Effector memory CD8-positive, alpha-beta T cell (primary cell): Measurements from ENCODE around the gene HDHD3.
"Not testable (repeated sequence)": the region's sequence is repeated elsewhere in the genome, so short reads cannot be mapped to it uniquely, and the experiment has no call there.

Source experiments
- ATAC-seq: fragments of 150-1000 bp; cut with Tn5 transposase; replicated peaks from 2 replicates; pipeline ENCODE4 v1.10.0; 2021; ENCODE audit warnings: mild to moderate bottlenecking, moderate library complexity
- DNase-seq, 3 experiments: peaks; one replicate each; pipeline ENCODE4 v3.0.0; 2021
- H3K27ac Mint-ChIP-seq, 2 donors: one replicate each; pipeline ENCODE4 v1.8.0; 2022; ENCODE audit warnings: mild to moderate bottlenecking in 2 of 2, mixed read lengths in 2 of 2, moderate library complexity in 2 of 2
- H3K27me3 Mint-ChIP-seq, 2 donors: one replicate each; pipeline ENCODE4 v1.8.0; 2022; ENCODE audit warnings: mixed read lengths in 2 of 2
- H3K36me3 Mint-ChIP-seq: one replicate; pipeline ENCODE4 v1.8.0; 2022; ENCODE audit warnings: mild to moderate bottlenecking, moderate library complexity, mixed read lengths; ENCODE audit not compliant: insufficient read depth
- H3K4me1 Mint-ChIP-seq, 2 donors: one replicate each; pipeline ENCODE4 v1.8.0; 2022; ENCODE audit warnings: low read depth in 2 of 2, mixed read lengths in 2 of 2
- H3K4me3 Mint-ChIP-seq, 2 donors: one replicate each; pipeline ENCODE4 v1.8.0; 2022; ENCODE audit warnings: mild to moderate bottlenecking in 2 of 2, mixed read lengths in 2 of 2, moderate library complexity in 2 of 2
- H3K9me3 Mint-ChIP-seq, 2 donors: one replicate each; pipeline ENCODE4 v1.8.0; 2022; ENCODE audit warnings: mixed read lengths in 2 of 2

HDHD3 gene

DNA sequence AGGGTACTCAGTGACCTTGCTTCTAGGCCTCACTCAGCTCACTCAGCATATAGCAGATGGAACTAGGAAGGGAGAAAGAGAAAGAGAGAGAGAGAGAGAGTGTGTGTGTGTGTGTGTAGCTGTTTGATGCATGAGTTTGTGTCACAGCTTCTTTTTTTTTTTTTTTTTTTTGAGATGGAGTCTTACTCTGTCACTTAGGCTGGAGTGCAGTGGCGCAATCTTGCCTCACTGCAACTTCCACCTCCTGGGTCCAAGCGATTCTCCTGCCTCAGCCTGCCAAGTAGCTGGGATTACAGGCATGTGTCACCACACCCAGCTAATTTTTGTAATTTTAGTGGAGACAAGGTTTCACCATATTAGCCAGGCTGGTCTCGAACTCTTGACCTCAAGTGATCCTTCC is 11.1 kb downstream of the HDHD3 start:
- H3K4me3 Mint-ChIP-seq, ATAC-seq, DNase-seq, H3K36me3 Mint-ChIP-seq, H3K4me1 Mint-ChIP-seq, H3K27ac Mint-ChIP-seq, H3K9me3 Mint-ChIP-seq, H3K27me3 Mint-ChIP-seq: not testable (repeated sequence)

DNA sequence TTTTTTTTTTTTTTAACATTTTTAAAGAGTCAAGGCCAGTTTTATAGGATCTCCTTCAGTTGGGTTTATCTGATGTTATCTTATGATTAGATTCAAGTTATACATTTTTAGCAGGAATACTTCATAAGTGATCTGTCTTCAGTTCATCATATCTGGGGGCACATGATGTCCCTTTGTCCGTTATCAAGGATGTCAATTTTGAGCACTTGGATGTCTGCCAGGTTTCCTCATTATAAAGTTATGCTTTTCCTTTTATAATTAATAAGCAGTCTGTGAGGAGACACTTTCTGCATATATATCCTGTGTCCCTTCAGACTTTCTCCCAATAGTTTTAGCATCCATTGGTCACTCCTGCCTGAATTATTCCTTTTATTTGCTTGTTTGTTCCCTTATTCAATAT is 11.8 kb downstream of the HDHD3 start:
- no peaks in the 10 kb centered on the region for H3K36me3 Mint-ChIP-seq
- no peak for ATAC-seq
- no peaks in the 10 kb centered on the region for H3K27me3 Mint-ChIP-seq
- no peak overlapping the region for H3K4me3 Mint-ChIP-seq
- H3K4me1 Mint-ChIP-seq, result no peaks in the 10 kb centered on the region
- no peaks in the 10 kb centered on the region for H3K9me3 Mint-ChIP-seq
- H3K27ac Mint-ChIP-seq, result no peak overlapping the region
- DNase-seq, result no peak

DNA sequence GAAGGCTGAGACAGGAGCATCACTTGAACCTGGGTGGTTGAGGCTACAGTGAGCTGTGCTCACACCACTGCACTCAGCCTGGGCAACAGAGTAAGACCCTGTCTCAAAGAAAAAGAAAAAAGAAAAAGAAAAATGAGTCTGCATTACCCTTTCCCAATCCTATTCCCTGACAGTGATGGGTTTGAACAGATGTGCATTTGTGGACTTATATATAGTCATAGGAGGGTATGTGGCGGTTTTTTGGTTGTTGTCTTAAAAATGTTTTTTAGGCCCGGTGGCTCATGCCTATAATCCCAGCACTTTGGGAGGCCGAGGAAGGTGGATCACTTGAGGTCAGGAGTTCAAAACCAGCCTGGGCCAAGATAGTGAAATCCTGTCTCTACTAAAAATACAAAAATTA is 13.4 kb downstream of the HDHD3 start:
- ATAC-seq, result no peak
- H3K4me1 Mint-ChIP-seq, result no peaks in the 10 kb centered on the region
- H3K9me3 Mint-ChIP-seq, result no peaks in the 10 kb centered on the region
- no peak overlapping the region for H3K27ac Mint-ChIP-seq
- DNase-seq, result no peak
- H3K36me3 Mint-ChIP-seq, result no peaks in the 10 kb centered on the region
- no peaks in the 10 kb centered on the region for H3K27me3 Mint-ChIP-seq
- H3K4me3 Mint-ChIP-seq, result no peak overlapping the region

DNA sequence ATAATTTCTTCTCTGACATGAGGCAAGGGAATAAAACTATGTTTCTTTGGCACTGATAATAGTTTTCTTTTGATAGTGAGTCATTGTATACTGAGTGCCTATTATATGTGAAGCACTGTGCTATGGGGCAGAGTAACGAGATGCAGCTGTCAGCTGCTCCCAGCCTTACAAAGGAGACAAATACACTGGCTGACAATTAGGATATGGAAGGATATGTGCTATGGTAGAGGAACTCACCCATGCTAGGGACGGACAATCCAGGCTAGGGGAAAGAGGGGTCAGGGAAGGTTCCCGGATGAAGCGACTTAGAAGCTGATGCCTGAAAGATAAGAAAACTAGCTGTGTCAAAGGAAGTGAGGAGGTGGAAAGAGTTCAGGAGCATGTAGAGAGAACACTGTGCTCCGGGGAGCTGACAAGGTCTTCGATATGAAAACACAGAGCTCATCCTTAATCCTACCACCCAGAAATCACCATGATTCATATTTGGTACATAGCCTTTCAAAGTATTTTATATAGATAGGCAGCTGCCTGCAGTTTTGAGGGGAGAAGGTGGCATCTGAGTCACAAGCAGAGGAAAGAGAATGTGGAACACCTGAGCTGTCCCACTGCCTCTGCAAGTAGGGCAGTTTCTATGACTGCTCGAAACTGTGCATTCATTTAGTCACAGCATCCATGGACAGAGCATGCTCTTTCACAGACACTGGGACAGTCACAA is 15.3 kb downstream of the HDHD3 start:
- peaks cover 0 to 7% of the 10 kb centered on the region in 2 donors for H3K27me3 Mint-ChIP-seq
- no peaks in the 10 kb centered on the region for H3K36me3 Mint-ChIP-seq
- H3K4me3 Mint-ChIP-seq, result no peak overlapping the region
- DNase-seq (no peak), ATAC-seq (no peak)
- no peak overlapping the region for H3K27ac Mint-ChIP-seq
- no peaks in the 10 kb centered on the region for H3K9me3 Mint-ChIP-seq
- no peaks in the 10 kb centered on the region for H3K4me1 Mint-ChIP-seq

DNA sequence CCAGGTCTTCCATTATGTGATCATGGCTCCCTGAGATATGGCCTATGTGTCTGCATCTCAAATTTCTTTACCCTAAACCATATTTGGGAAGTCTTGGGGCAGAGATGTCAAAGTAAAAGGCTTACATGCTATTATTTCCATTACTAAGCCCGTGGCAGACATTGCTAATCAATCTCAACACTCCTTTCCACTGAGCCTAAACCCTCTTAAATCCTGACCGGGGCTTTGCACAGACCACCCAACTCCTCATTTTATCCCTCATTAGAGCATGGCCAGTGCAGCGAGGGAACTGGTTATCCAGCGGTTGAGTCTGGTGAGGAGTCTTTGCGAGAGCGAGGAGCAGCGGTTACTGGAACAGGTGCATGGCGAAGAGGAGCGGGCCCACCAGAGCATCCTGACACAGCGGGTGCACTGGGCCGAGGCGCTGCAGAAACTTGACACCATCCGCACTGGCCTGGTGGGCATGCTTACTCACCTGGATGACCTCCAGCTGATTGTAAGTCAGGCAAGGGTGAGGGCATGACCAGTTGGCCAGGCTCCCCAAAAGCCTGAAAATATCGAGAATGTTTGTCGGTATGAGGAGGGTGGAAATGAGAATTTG is 16.4 kb downstream of the HDHD3 start:
- Mint-ChIP-seq H3K27me3 (peaks cover 0 to 18% of the 10 kb centered on the region in 2 donors), H3K36me3 (no peaks in the 10 kb centered on the region), H3K9me3 (no peaks in the 10 kb centered on the region), H3K4me1 (no peaks in the 10 kb centered on the region), H3K4me3 (no peak overlapping the region), H3K27ac (no peak overlapping the region)
- no peak for DNase-seq
- ATAC-seq, result no peak

DNA sequence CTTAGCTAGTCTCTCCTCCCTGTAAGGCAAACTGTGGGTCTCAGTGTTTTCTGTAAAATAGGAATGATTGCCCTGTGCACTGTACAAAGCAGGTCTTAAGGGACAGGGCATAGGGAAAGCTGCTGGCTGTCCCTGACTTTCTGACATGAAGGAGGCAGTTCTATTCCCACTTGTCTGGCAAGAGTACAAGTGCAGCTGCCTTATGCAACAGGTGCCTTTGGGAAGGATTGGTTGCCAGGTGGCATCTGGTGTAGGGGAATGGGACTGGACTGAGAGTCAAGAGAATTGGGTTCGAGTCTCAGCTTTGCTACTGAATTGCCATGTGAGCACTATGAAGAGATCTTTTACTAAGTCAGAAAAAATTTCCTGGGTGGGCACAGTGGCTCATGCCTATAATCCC is 17.4 kb downstream of the HDHD3 start:
- ATAC-seq, result no peak
- Mint-ChIP-seq H3K4me1 (no peaks in the 10 kb centered on the region), H3K4me3 (no peak overlapping the region), H3K9me3 (no peaks in the 10 kb centered on the region), H3K27ac (no peak overlapping the region), H3K36me3 (no peaks in the 10 kb centered on the region), H3K27me3 (peaks cover 0 to 19% of the 10 kb centered on the region in 2 donors)
- no peak for DNase-seq

DNA sequence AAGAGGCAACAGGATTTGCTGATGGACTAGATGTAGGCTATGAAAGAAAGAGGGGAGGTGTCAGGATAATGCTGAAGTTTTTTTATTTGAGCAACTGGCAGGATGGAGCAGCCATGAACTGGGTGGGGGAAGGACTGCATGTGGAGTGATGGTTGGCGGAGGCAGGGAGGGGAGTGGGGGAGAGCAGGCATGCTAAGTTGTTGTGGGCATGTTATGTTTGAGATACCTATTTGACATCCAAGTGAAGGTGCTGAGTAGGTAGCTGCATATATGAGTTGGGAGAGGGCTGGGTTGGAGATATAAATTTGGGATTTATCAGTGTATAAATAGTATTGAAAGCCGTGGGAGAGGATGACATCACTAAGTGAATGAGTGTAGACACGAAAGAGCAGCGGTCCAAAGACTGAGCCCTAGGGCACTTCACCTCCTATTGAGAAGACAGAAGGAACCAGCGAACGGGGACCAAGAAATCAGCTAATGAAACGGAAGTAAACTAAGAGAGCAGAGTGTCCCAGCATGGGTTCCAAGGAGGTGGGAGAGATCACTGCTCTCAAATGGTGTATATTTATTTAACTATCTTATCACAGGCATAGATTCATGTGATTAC is 20.0 kb downstream of the HDHD3 start:
- ATAC-seq, result no peak
- Mint-ChIP-seq H3K36me3 (no peaks in the 10 kb centered on the region), H3K27me3 (peaks cover 11 to 44% of the 10 kb centered on the region in 2 donors)

DNA sequence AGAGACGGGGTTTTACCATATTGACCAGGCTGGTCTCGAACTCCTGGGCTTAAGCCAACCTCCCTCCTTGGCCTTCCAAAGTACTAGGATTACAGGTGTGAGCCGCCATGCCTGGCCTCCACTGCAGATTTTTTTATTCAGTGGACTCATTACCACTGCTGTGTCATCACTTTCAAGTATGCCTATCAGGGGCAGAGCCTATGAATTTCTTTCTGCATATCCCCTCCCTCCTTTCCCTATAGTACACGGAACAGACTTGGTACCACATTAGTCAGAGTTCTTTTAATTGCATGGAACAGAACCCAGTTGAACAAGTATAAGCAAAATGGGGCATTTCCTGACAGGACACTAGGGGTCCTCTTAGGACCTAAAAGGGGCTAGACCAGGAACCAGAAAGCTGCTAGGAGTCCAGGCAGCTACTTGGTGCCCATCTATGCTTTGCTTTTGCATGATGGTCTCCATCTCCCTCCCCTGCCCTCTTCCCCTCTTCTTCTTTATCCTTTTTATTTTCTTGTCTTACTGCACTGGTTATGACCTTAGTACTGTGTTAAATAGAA is 21.7 kb downstream of the HDHD3 start:
- H3K9me3 Mint-ChIP-seq, result no peaks in the 10 kb centered on the region
- peaks cover 18 to 61% of the 10 kb centered on the region in 2 donors for H3K27me3 Mint-ChIP-seq
- ATAC-seq, result no peak
- no peak for DNase-seq
- H3K4me1 Mint-ChIP-seq, result peaks cover 12 to 13% of the 10 kb centered on the region in 2 donors
- H3K27ac Mint-ChIP-seq, result no peak overlapping the region
- no peak overlapping the region for H3K4me3 Mint-ChIP-seq
- no peaks in the 10 kb centered on the region for H3K36me3 Mint-ChIP-seq

More for the DNA sequence above, 20.0 kb downstream of the HDHD3 start:
- no peak overlapping the region for H3K27ac Mint-ChIP-seq
- no peaks in the 10 kb centered on the region for H3K9me3 Mint-ChIP-seq
- no peaks in the 10 kb centered on the region for H3K4me1 Mint-ChIP-seq
- no peak for DNase-seq
- H3K4me3 Mint-ChIP-seq, result no peak overlapping the region

DNA sequence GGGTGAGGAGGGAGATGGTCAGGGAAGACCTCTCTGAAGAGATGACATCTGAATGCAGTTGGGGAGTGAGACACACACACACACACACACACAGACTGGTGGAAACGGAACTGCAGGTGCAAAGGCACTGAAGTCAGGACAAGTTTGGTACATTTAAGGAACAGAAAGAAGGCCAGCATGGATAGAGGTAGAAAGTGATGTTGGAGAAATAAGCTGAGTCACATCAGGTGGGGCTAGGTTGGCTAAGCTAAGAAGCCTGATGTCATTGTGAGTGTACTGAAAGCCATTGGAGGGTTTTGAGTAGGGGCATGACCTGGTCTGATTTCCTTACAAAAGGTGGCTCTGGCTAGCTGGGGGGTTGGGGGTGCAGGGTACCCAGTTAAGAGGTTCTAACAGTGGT is 24.4 kb downstream of the HDHD3 start:
- peaks cover 19 to 64% of the 10 kb centered on the region in 2 donors for H3K27me3 Mint-ChIP-seq
- no peaks in the 10 kb centered on the region for H3K9me3 Mint-ChIP-seq
- ATAC-seq (no peak), DNase-seq (no peak)
- peaks cover 17 to 18% of the 10 kb centered on the region in 2 donors for H3K4me1 Mint-ChIP-seq
- no peak overlapping the region for H3K4me3 Mint-ChIP-seq
- no peaks in the 10 kb centered on the region for H3K36me3 Mint-ChIP-seq
- no peak overlapping the region for H3K27ac Mint-ChIP-seq

DNA sequence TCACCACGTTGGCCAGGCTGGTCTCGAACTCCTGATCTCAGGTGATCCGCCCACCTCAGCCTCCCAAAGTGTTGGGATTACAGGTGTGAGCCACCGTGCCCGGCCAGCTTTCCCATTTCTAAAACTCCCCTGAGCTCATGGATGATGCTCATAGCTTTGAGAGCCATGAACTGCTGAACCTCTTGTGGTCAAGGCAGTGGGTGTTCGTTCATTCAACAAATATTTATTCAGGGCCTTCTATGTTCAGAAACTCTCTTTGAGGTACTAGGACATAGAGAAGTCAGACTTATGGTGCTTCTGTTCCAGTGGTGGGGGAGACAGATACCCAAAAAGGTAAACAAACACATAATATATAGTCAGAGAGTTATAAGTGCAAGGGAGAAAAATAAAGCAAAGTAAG is 24.8 kb downstream of the HDHD3 start:
- Mint-ChIP-seq H3K4me3 (no peak overlapping the region), H3K36me3 (no peaks in the 10 kb centered on the region), H3K27me3 (peaks cover 19 to 63% of the 10 kb centered on the region in 2 donors), H3K27ac (no peak overlapping the region), H3K4me1 (peaks cover 17 to 18% of the 10 kb centered on the region in 2 donors), H3K9me3 (no peaks in the 10 kb centered on the region)
- DNase-seq (no peak), ATAC-seq (no peak)

DNA sequence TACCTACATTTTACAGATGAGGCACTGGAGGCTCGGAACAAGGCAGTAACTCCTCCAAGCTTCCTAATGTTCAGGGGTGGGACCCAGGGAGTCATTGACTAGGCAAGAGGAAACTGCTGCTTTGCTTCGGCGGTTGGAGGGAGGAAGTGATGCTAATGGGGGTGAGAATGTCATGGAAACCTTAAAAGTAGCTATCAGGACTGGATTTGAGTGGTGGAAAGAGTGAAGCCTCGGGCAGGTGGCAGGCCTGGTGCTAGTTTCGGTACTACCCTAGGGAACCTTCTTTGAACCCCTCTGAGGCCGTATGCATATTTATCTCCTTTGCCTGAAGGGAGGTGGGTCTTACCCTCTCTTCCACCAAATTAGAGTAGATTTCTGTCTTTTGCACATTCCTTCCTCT is 25.8 kb downstream of the HDHD3 start:
- H3K4me1 Mint-ChIP-seq, result peaks cover 17 to 18% of the 10 kb centered on the region in 2 donors
- peaks cover 19 to 52% of the 10 kb centered on the region in 2 donors for H3K27me3 Mint-ChIP-seq
- DNase-seq, result no peak
- H3K4me3 Mint-ChIP-seq, result peak overlapping the region; percentile 72 to 77
- H3K27ac Mint-ChIP-seq, result peak overlapping the region in 1 of 2 donors; percentile 9
- H3K36me3 Mint-ChIP-seq, result no peaks in the 10 kb centered on the region
- peak; percentile 26 for ATAC-seq
- H3K9me3 Mint-ChIP-seq, result no peaks in the 10 kb centered on the region

DNA sequence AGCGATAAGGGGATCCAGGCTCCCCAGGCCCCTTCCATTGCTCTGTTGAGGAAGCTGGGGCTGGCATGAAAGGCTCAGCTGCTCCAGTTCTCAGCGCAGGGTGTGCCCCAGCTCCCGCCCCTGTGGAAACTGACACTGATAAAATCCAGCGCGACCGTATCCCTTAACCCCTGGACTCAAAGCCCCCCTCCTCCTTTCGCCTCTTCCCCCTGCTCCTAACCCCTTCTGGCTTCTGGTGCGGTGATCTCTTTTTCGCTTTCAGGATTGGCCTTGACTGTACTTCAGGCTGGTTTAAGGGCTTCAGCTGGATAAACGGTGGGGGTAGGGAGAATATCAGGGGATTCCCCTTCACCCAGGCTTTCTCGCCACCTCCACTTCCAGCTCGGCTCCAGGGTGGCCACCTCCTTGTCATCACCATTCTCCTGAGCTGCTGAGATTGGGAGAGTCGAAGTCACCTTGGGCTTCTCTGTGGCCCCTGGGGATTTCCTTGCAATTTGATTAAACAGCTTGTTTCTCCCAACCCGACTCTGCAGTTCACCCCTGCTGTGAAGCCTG is 26.6 kb downstream of the HDHD3 start:
- H3K4me1 Mint-ChIP-seq, result peaks cover 17 to 18% of the 10 kb centered on the region in 2 donors
- no peak for ATAC-seq
- H3K4me3 Mint-ChIP-seq, result peak overlapping the region; percentile 72 to 77
- DNase-seq, result no peak
- peaks cover 19 to 45% of the 10 kb centered on the region in 2 donors for H3K27me3 Mint-ChIP-seq
- peak overlapping the region in 1 of 2 donors; percentile 59 for H3K27ac Mint-ChIP-seq
- no peaks in the 10 kb centered on the region for H3K36me3 Mint-ChIP-seq
- H3K9me3 Mint-ChIP-seq, result no peaks in the 10 kb centered on the region

DNA sequence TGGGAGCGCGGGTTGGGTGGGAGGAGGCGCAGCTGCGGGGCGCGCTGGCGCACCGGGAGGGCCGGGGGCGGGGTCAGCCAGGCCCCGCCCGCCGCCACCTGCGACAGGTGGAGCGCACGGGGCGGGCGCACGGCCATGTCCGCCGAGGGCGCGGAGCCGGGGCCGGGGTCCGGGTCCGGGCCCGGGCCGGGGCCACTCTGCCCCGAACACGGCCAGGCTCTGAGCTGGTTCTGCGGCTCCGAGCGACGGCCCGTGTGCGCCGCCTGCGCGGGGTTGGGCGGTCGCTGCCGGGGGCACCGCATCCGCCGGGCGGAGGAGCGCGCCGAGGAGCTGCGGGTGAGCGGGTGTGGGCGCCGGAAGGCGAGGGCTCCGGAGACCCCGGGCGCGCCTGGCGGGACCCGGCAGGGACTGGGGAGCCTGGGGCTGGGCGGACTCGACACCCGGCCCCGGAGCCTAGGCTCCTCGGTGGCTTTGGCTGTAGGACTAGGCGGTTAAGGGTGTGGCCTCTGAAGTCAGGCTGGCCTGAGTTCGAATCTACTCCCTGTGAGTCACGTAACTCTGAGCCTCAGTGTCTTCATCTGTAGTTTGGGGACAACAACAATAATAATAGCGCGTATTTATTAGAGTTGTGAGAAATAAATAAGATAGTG is 27.2 kb downstream of the HDHD3 start, which contains the start of gene BSPRY:
TSS of gene BSPRY (plus strand) at position 97 of the 650 bp plus-strand sequence. CDS start at position 136, 39 bp downstream.
- DNase-seq (peak in 2 of 3 experiments; percentile 17 to 36), ATAC-seq (peak; percentile 84)
- Mint-ChIP-seq H3K4me3 (peak within 1 kb of the TSS; percentile 76 to 77), H3K27me3 (peaks cover 19 to 45% of the 10 kb centered on the region in 2 donors), H3K4me1 (peaks cover 17 to 18% of the 10 kb centered on the region in 2 donors), H3K36me3 (no peaks in the 10 kb centered on the region), H3K9me3 (no peaks in the 10 kb centered on the region), H3K27ac (peak within 1 kb of the TSS in 1 of 2 donors; percentile 59)
